GM19463 (cell line): Measurements from ENCODE around the gene CDH24.

ENCODE experiments used
- ATAC-seq: cut with Tn5 transposase; IDR thresholded peaks from one replicate; pipeline ENCODE4 v1.9.1; 2021; ENCODE audit warnings: mild to moderate bottlenecking, moderate library complexity; ENCODE audit not compliant: unreplicated experiment

The CDH24 gene

GRCh38 chr14:22998329-22999012, 58.8 kb downstream of the CDH24 start:
- ATAC-seq: no peak

- no peak for ATAC-seq
Measured at GRCh38 chr14:22997676-22998323, 59.5 kb downstream of the CDH24 start.
